H9 (cell line): ENCODE measurements around the gene MTERF4. TPM values are rescaled to one million over a fixed set of nuclear protein-coding genes. Genes with fewer than 3 reads are reported as not detected.

ENCODE experiments used
- DNase-seq: peaks from one replicate; pipeline ENCODE4 v3.0.0-alpha.2; 2017
- H2AFZ ChIP-seq: one replicate; pipeline ENCODE4 v1.6.1; 2013; ENCODE audit warnings: mild to moderate bottlenecking, low read length, control low read depth, moderate library complexity
- H2AK5ac ChIP-seq: 2 replicates; pipeline ENCODE4 v1.6.1; 2013; ENCODE audit warnings: low read length, control low read depth, mixed read lengths; ENCODE audit not compliant: insufficient read length
- H2BK120ac ChIP-seq: one replicate; pipeline ENCODE4 v1.6.1; 2013; ENCODE audit warnings: low read depth, mild to moderate bottlenecking, low read length, control low read depth, inconsistent platforms; ENCODE audit not compliant: poor library complexity, severe bottlenecking
- H2BK12ac ChIP-seq: 2 replicates; pipeline ENCODE4 v1.6.1; 2013; ENCODE audit warnings: low read length, control low read depth, mixed read lengths, low read depth; ENCODE audit not compliant: insufficient read length
- H2BK15ac ChIP-seq: 2 replicates; pipeline ENCODE4 v1.6.1; 2013; ENCODE audit warnings: low read depth, low read length, control low read depth
- H2BK20ac ChIP-seq: one replicate; pipeline ENCODE4 v1.6.1; 2013; ENCODE audit warnings: low read depth, mild to moderate bottlenecking, low read length, control low read depth, inconsistent platforms; ENCODE audit not compliant: poor library complexity, severe bottlenecking
- H2BK5ac ChIP-seq: 2 replicates; pipeline ENCODE4 v1.6.1; 2013; ENCODE audit warnings: low read length, control low read depth, mixed read lengths; ENCODE audit not compliant: insufficient read length
- H3K14ac ChIP-seq: 2 replicates; pipeline ENCODE4 v1.6.1; 2013; ENCODE audit warnings: low read length, control low read depth; ENCODE audit not compliant: insufficient read depth
- H3K18ac ChIP-seq: 2 replicates; pipeline ENCODE4 v1.6.1; 2013; ENCODE audit warnings: low read depth, mild to moderate bottlenecking, mixed read lengths, low read length, control low read depth; ENCODE audit not compliant: insufficient read length
- H3K23ac ChIP-seq: 2 replicates; pipeline ENCODE4 v1.6.1; 2013; ENCODE audit warnings: low read length, control low read depth, mixed read lengths, low read depth; ENCODE audit not compliant: insufficient read length
- H3K23me2 ChIP-seq: 2 replicates; pipeline ENCODE4 v1.6.1; 2013; ENCODE audit warnings: low read depth, mild to moderate bottlenecking, mixed read lengths, low read length, control low read depth; ENCODE audit not compliant: insufficient read length, poor library complexity, severe bottlenecking
- H3K27ac ChIP-seq: 2 replicates; pipeline ENCODE4 v1.5.1; 2013; ENCODE audit warnings: low read length, control low read depth, mixed read lengths, low read depth; ENCODE audit not compliant: insufficient read length
- H3K27me3 ChIP-seq: 2 replicates; pipeline ENCODE4 v1.6.1; 2013; ENCODE audit warnings: low read length, control low read depth, inconsistent platforms; ENCODE audit not compliant: insufficient read depth
- H3K4ac ChIP-seq: 2 replicates; pipeline ENCODE4 v1.6.1; 2013; ENCODE audit warnings: low read depth, mild to moderate bottlenecking, control low read depth, inconsistent platforms, low read length, moderate library complexity
- H3K4me1 ChIP-seq: 2 replicates; pipeline ENCODE4 v1.6.1; 2013; ENCODE audit warnings: low read length, control low read depth, inconsistent platforms; ENCODE audit not compliant: insufficient read depth
- H3K4me2 ChIP-seq: 2 replicates; pipeline ENCODE4 v1.6.1; 2013; ENCODE audit warnings: low read length, control low read depth, mixed read lengths; ENCODE audit not compliant: insufficient read length, insufficient read depth
- H3K56ac ChIP-seq: 2 replicates; pipeline ENCODE4 v1.6.1; 2013; ENCODE audit warnings: low read depth, mild to moderate bottlenecking, mixed read lengths, low read length, control low read depth; ENCODE audit not compliant: insufficient read length
- H3K79me1 ChIP-seq: 2 replicates; pipeline ENCODE4 v1.6.1; 2013; ENCODE audit warnings: low read depth, mild to moderate bottlenecking, moderate library complexity, low read length, control low read depth, inconsistent platforms; ENCODE audit not compliant: insufficient read depth, poor library complexity, severe bottlenecking
- H3K79me2 ChIP-seq: 2 replicates; pipeline ENCODE4 v1.6.1; 2013; ENCODE audit warnings: low read length, control low read depth, inconsistent platforms; ENCODE audit not compliant: insufficient read depth
- H3K9ac ChIP-seq: 2 replicates; pipeline ENCODE4 v1.6.1; 2013; ENCODE audit warnings: low read length, control low read depth, mixed read lengths; ENCODE audit not compliant: insufficient read length; ENCODE audit errors: extremely low read depth
- H3K9me3 ChIP-seq: one replicate; pipeline ENCODE4 v1.6.1; 2013; ENCODE audit warnings: low read depth, low read length, inconsistent platforms; ENCODE audit not compliant: control insufficient read depth
- H3T11ph ChIP-seq: one replicate; pipeline ENCODE4 v1.6.1; 2013; ENCODE audit warnings: mild to moderate bottlenecking, low read length, control low read depth, inconsistent platforms
- H4K20me1 ChIP-seq: one replicate; pipeline ENCODE4 v1.6.1; 2013; ENCODE audit not compliant: control insufficient read depth, insufficient read length, insufficient read depth
- H4K5ac ChIP-seq: 2 replicates; pipeline ENCODE4 v1.6.1; 2013; ENCODE audit warnings: low read depth, mild to moderate bottlenecking, mixed read lengths, low read length, control low read depth; ENCODE audit not compliant: insufficient read length
- H4K8ac ChIP-seq: replicated peaks from 2 replicates; pipeline ENCODE4 v1.6.1; 2013; ENCODE audit warnings: low read length, control low read depth, mixed read lengths, low read depth; ENCODE audit not compliant: insufficient read length
- H4K91ac ChIP-seq: 2 replicates; pipeline ENCODE4 v1.6.1; 2013; ENCODE audit warnings: low read depth, mild to moderate bottlenecking, moderate library complexity, mixed read lengths, low read length, control low read depth; ENCODE audit not compliant: insufficient read length
- H3K27ac Mint-ChIP-seq, 3 experiments: 2 replicates in 2 of 3; 3 replicates in 1 of 3; pipeline ENCODE4 v1.8.0; 2020 to 2021; ENCODE audit warnings: mixed read lengths in 3 of 3, mild to moderate bottlenecking in 1 of 3, moderate library complexity in 1 of 3
- H3K27me3 Mint-ChIP-seq: 2 replicates; pipeline ENCODE4 v1.8.0; 2021; ENCODE audit warnings: low read depth, mild to moderate bottlenecking, moderate library complexity, mixed read lengths
- H3K36me3 Mint-ChIP-seq, 3 experiments: 2 replicates in 2 of 3; 3 replicates in 1 of 3; pipeline ENCODE4 v1.8.0; 2020 to 2021; ENCODE audit warnings: low read depth in 3 of 3, mixed read lengths in 3 of 3; ENCODE audit not compliant: insufficient read depth in 1 of 3
- H3K4me1 Mint-ChIP-seq, 2 experiments: 2 replicates each; pipeline ENCODE4 v1.8.0; 2020; ENCODE audit warnings: mixed read lengths in 2 of 2
- H3K4me3 Mint-ChIP-seq, 2 experiments: 2 replicates in 1 of 2; 3 replicates in 1 of 2; pipeline ENCODE4 v1.8.0; 2020 to 2021; ENCODE audit warnings: mild to moderate bottlenecking in 2 of 2, mixed read lengths in 2 of 2, moderate library complexity in 1 of 2
- H3K9me3 Mint-ChIP-seq, 2 experiments: 2 replicates in 1 of 2; 3 replicates in 1 of 2; pipeline ENCODE4 v1.8.0; 2020; ENCODE audit warnings: mild to moderate bottlenecking in 2 of 2, mixed read lengths in 2 of 2, moderate library complexity in 1 of 2
- CTCF ChIP-seq: fragments of 200-600 bp; sonication (generic); conservative IDR thresholded peaks from 3 replicates; pipeline ENCODE4 v1.8.0; 2021; ENCODE audit warnings: antibody characterized with exemption, mild to moderate bottlenecking
- WGBS: extraction: QIAGEN DNeasy Blood & Tissue Kit; methylation state at CpG from one replicate; pipeline ENCODE4 v1.1.7; 2013; ENCODE audit warnings: missing lambda C conversion rate, low lambda C conversion rate, mixed read lengths; ENCODE audit not compliant: insufficient read length; ENCODE audit errors: extremely low coverage; 5-methylcytosine and 5-hydroxymethylcytosine counted together
- total RNA-seq: library from RNA; stranded (reverse); gene quantifications from 2 replicates; pipeline ENCODE4 v1.2.1, GENCODE V29; 2021

The MTERF4 gene
- total RNA-seq, 1 experiment from 2014 or later, result 35.0 TPM

GRCh38 chr2:241049739-241050623 is 52.1 kb downstream of the MTERF4 start:
- no peak overlapping the region for H3K18ac ChIP-seq
- Mint-ChIP-seq H3K27me3 (peaks cover 24% of the 10 kb centered on the region), H3K27ac (no peak overlapping the region), H3K4me3 (no peak overlapping the region), H3K9me3 (peaks cover 13 to 14% of the 10 kb centered on the region in 2 experiments; a peak in 4 of 5 replicates), H3K36me3 (no peaks in the 10 kb centered on the region), H3K4me1 (no peaks in the 10 kb centered on the region)
- H3K27ac ChIP-seq, result no peak overlapping the region
- H3K23ac ChIP-seq, result no peak overlapping the region
- no peak overlapping the region for H2AK5ac ChIP-seq
- H2AFZ ChIP-seq, result no peak overlapping the region
- DNase-seq, result peak; percentile 75
- H3K27me3 ChIP-seq, result no peaks in the 10 kb centered on the region
- no peak overlapping the region for H2BK12ac ChIP-seq
- H2BK120ac ChIP-seq, result no peak overlapping the region
- H3K79me2 ChIP-seq, result no peaks in the 10 kb centered on the region
- no peak overlapping the region for H3K56ac ChIP-seq
- no peak overlapping the region for H3T11ph ChIP-seq
- H4K5ac ChIP-seq, result no peak overlapping the region
- H2BK5ac ChIP-seq, result no peak overlapping the region
- no peak overlapping the region for H2BK20ac ChIP-seq
- no peaks in the 10 kb centered on the region for H3K9me3 ChIP-seq
- no peak overlapping the region for H4K8ac ChIP-seq
- no peaks in the 10 kb centered on the region for H3K79me1 ChIP-seq
- no peak overlapping the region; the same call in 1 of the 2 replicates for H3K14ac ChIP-seq
- H4K20me1 ChIP-seq, result no peaks in the 10 kb centered on the region
- H2BK15ac ChIP-seq, result no peak overlapping the region
- H3K9ac ChIP-seq, result no peak overlapping the region
- H3K4me1 ChIP-seq, result no peaks in the 10 kb centered on the region
- H3K4me2 ChIP-seq, result no peak overlapping the region
- H4K91ac ChIP-seq, result no peak overlapping the region
- H3K4ac ChIP-seq, result no peak overlapping the region
- no CpG with 5 or more reads among the region's 38 CpGs for WGBS
- TF ChIP-seq CTCF, result no peak
- H3K23me2 ChIP-seq, result no peaks in the 10 kb centered on the region
